Lower lobe of right lung (tissue), 2 donors: ENCODE results near the gene KANK2. TPM values are rescaled to one million over a fixed set of nuclear protein-coding genes. Genes with fewer than 3 reads are reported as not detected.

Experiments used
- ATAC-seq, 2 donors: fragments of 200-7000 bp; cut with Tn5 transposase; one replicate each; pipeline ENCODE4 v1.9.1; 2020 to 2022; ENCODE audit warnings: mild to moderate bottlenecking in 2 of 2, moderate library complexity in 2 of 2
- DNase-seq: peaks from one replicate; pipeline ENCODE4 v3.0.0-alpha.2; 2020
- H3K27ac ChIP-seq: fragments of 200-600 bp; one replicate; pipeline ENCODE4 v1.8.0; 2022
- H3K27me3 ChIP-seq: fragments of 200-600 bp; one replicate; pipeline ENCODE4 v1.8.0; 2022; ENCODE audit warnings: low read depth
- H3K36me3 ChIP-seq: fragments of 200-600 bp; one replicate; pipeline ENCODE4 v1.8.0; 2022; ENCODE audit warnings: mild to moderate bottlenecking
- H3K4me1 ChIP-seq: fragments of 200-600 bp; one replicate; pipeline ENCODE4 v1.8.0; 2022
- H3K4me3 ChIP-seq: fragments of 200-600 bp; one replicate; pipeline ENCODE4 v1.8.0; 2022; ENCODE audit warnings: mild to moderate bottlenecking
- H3K9me3 ChIP-seq: fragments of 200-600 bp; one replicate; pipeline ENCODE4 v1.8.0; 2022
- CTCF ChIP-seq: fragments of 200-600 bp; IDR thresholded peaks from one replicate; pipeline ENCODE4 v1.8.0; 2022; ENCODE audit warnings: antibody characterized with exemption, mild to moderate bottlenecking
- intact Hi-C: fragments of 100-400 bp; cut with DNase I; formaldehyde crosslinking; loops from one replicate; pipeline ENCODE4 v1.11.0; 2022
- total RNA-seq: library from RNA; stranded (reverse); fragmentation: NEBNext Ultra II Directional; extraction: Animal tissue kit (Norgen Biotek cat#: 25700); gene quantifications from one replicate; pipeline ENCODE4 v1.2.1, GENCODE V29; 2021
- donor health status: DM: no; HTN: yes; CAD: no; lungs with severe emphysema.

The KANK2 gene
- total RNA-seq, 1 donor from 2014 or later: 191 TPM

GRCh38 chr19:11242864-11243797, 45.8 kb upstream of the KANK2 start:
- Histone ChIP-seq H3K4me1 (peaks cover 16% of the 10 kb centered on the region), H3K27ac (peak overlapping the region; percentile 77), H3K36me3 (peaks cover 62% of the 10 kb centered on the region), H3K9me3 (no peaks in the 10 kb centered on the region), H3K27me3 (no peaks in the 10 kb centered on the region), H3K4me3 (no peak overlapping the region)
- TF ChIP-seq CTCF: peak; percentile 89
- intact Hi-C loops: no loop called here
- DNase-seq (peak; percentile 94), ATAC-seq (peak; percentile 94 to 96)

GRCh38 chr19:11242025-11242424, 44.7 kb upstream of the KANK2 start:
- Histone ChIP-seq H3K4me1 (peaks cover 8% of the 10 kb centered on the region), H3K27ac (no peak overlapping the region), H3K36me3 (peaks cover 62% of the 10 kb centered on the region), H3K4me3 (no peak overlapping the region), H3K27me3 (no peaks in the 10 kb centered on the region), H3K9me3 (no peaks in the 10 kb centered on the region)
- DNase-seq (no peak), ATAC-seq (no peak)
- TF ChIP-seq CTCF: no peak
- intact Hi-C loops: no loop called here

- no peak for TF ChIP-seq CTCF
- peaks cover 8% of the 10 kb centered on the region for H3K4me1 ChIP-seq
- no peaks in the 10 kb centered on the region for H3K27me3 ChIP-seq
- DNase-seq: no peak
- H3K9me3 ChIP-seq: no peaks in the 10 kb centered on the region
- no peak overlapping the region for H3K4me3 ChIP-seq
- intact Hi-C loops: no loop called here
- peaks cover 72% of the 10 kb centered on the region for H3K36me3 ChIP-seq
- no peak overlapping the region for H3K27ac ChIP-seq
- no peak for ATAC-seq
Observed at GRCh38 chr19:11240008-11240444, 42.7 kb upstream of the KANK2 start.

GRCh38 chr19:11239377-11240000, 42.1 kb upstream of the KANK2 start, which contains the start of gene ANGPTL8:
Gene ANGPTL8, plus strand, starts transcription at chr19:11239619. Its CDS starts 19 bp downstream, at chr19:11239638.
- intact Hi-C loops: no loop called here
- Histone ChIP-seq H3K27me3 (no peaks in the 10 kb centered on the region), H3K4me1 (peaks cover 8% of the 10 kb centered on the region), H3K9me3 (no peaks in the 10 kb centered on the region), H3K4me3 (no peak within 1 kb of the TSS), H3K27ac (no peak within 1 kb of the TSS), H3K36me3 (peaks cover 77% of the 10 kb centered on the region)
- no peak for DNase-seq
- no peak for ATAC-seq
- no peak for TF ChIP-seq CTCF

- H3K27me3 ChIP-seq: no peaks in the 10 kb centered on the region
- DNase-seq (no peak), ATAC-seq (no peak)
- intact Hi-C loops: no loop called here
- TF ChIP-seq CTCF: no peak
- H3K27ac ChIP-seq: no peak overlapping the region
- H3K9me3 ChIP-seq: no peaks in the 10 kb centered on the region
- H3K4me1 ChIP-seq: peaks cover 5% of the 10 kb centered on the region
- H3K4me3 ChIP-seq: no peak overlapping the region
- peaks cover 82% of the 10 kb centered on the region for H3K36me3 ChIP-seq
Observed at GRCh38 chr19:11238781-11239376, 41.5 kb upstream of the KANK2 start.
